Cardiac muscle cell (in vitro differentiated cells and primary cell): ENCODE measurements around the gene MACROD2. TPM values are rescaled to one million over a fixed set of nuclear protein-coding genes. Genes with fewer than 3 reads are reported as not detected.

Experiments used
- DNase-seq, 2 donors: peaks; one replicate each; pipeline versions ENCODE4 v3.0.0 to v3.0.0-alpha.2; 2010 to 2017; ENCODE audit warnings: low read depth in 1 of 2, low spot score in 1 of 2
- H3K27ac ChIP-seq: fragments of 200-600 bp; sonication (generic); 2 replicates; pipeline ENCODE4 v1.5.1; 2016
- H3K27me3 ChIP-seq: fragments of 200-600 bp; sonication (generic); 2 replicates; pipeline ENCODE4 v1.6.0; 2016; ENCODE audit warnings: control low read depth
- H3K36me3 ChIP-seq: fragments of 200-600 bp; sonication (generic); 2 replicates; pipeline ENCODE4 v1.5.1; 2016; ENCODE audit warnings: control low read depth
- H3K4me1 ChIP-seq: fragments of 200-600 bp; sonication (generic); 2 replicates; pipeline ENCODE4 v1.8.1; 2017; ENCODE audit warnings: low read depth, mild to moderate bottlenecking, mixed run types
- H3K4me3 ChIP-seq: fragments of 200-600 bp; sonication (generic); 2 replicates; pipeline ENCODE4 v1.5.1; 2016; ENCODE audit warnings: mild to moderate bottlenecking
- H3K9me3 ChIP-seq: fragments of 200-600 bp; sonication (generic); 2 replicates; pipeline ENCODE4 v1.5.1; 2017; ENCODE audit warnings: low read depth, mild to moderate bottlenecking, control low read depth
- polyA plus RNA-seq: library from polyadenylated mRNA; unstranded; fragments of >200 nt; fragmentation: Nextera tagmentation; extraction: Ambion mirVana; gene quantifications from 2 replicates; pipeline ENCODE4 v1.2.1, GENCODE V29; 2016
- total RNA-seq: library from RNA; depleted of rRNA; stranded (reverse); fragments of >200 nt; gene quantifications from 2 replicates; pipeline ENCODE4 v1.2.3, GENCODE V29; 2016
- TF ChIP-seq, protein P1 (sequence below): IDR thresholded peaks from 2 replicates; pipeline ENCODE4 v1.5.1; 2012; ENCODE audit warnings: low read depth, mild to moderate bottlenecking, low read length

Gene MACROD2
- total and polyA plus RNA-seq, 2 experiments from 2014 or later: 9.3 to 14.4 TPM

GRCh38 chr20:14866841-14867514 is 871.7 kb downstream of the MACROD2 start:
- Histone ChIP-seq H3K36me3 (no peaks in the 10 kb centered on the region), H3K4me3 (no peak overlapping the region), H3K27me3 (no peaks in the 10 kb centered on the region), H3K27ac (no peak overlapping the region), H3K4me1 (no peaks in the 10 kb centered on the region), H3K9me3 (no peaks in the 10 kb centered on the region)
- TF ChIP-seq, protein P1, sequence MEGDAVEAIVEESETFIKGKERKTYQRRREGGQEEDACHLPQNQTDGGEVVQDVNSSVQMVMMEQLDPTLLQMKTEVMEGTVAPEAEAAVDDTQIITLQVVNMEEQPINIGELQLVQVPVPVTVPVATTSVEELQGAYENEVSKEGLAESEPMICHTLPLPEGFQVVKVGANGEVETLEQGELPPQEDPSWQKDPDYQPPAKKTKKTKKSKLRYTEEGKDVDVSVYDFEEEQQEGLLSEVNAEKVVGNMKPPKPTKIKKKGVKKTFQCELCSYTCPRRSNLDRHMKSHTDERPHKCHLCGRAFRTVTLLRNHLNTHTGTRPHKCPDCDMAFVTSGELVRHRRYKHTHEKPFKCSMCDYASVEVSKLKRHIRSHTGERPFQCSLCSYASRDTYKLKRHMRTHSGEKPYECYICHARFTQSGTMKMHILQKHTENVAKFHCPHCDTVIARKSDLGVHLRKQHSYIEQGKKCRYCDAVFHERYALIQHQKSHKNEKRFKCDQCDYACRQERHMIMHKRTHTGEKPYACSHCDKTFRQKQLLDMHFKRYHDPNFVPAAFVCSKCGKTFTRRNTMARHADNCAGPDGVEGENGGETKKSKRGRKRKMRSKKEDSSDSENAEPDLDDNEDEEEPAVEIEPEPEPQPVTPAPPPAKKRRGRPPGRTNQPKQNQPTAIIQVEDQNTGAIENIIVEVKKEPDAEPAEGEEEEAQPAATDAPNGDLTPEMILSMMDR: no peak
- no peak for DNase-seq

- Histone ChIP-seq H3K4me1 (no peaks in the 10 kb centered on the region), H3K9me3 (no peaks in the 10 kb centered on the region), H3K27ac (no peak overlapping the region), H3K27me3 (no peaks in the 10 kb centered on the region), H3K36me3 (no peaks in the 10 kb centered on the region), H3K4me3 (no peak overlapping the region)
- TF ChIP-seq, protein P1: no peak
- DNase-seq: no peak
Observed at GRCh38 chr20:14877301-14878028, 882.1 kb downstream of the MACROD2 start.

- H3K4me1 ChIP-seq: no peaks in the 10 kb centered on the region
- no peaks in the 10 kb centered on the region for H3K9me3 ChIP-seq
- TF ChIP-seq, protein P1: no peak
- no peak overlapping the region for H3K27ac ChIP-seq
- DNase-seq: no peak
- no peaks in the 10 kb centered on the region for H3K36me3 ChIP-seq
- H3K4me3 ChIP-seq: no peak overlapping the region
- no peaks in the 10 kb centered on the region for H3K27me3 ChIP-seq
Observed at GRCh38 chr20:14878676-14879019, 883.3 kb downstream of the MACROD2 start.

GRCh38 chr20:14879020-14879697 is 883.8 kb downstream of the MACROD2 start:
- no peak overlapping the region for H3K27ac ChIP-seq
- DNase-seq: peak in 1 of 2 donors; percentile 18
- no peaks in the 10 kb centered on the region for H3K36me3 ChIP-seq
- no peaks in the 10 kb centered on the region for H3K9me3 ChIP-seq
- H3K27me3 ChIP-seq: no peaks in the 10 kb centered on the region
- TF ChIP-seq, protein P1: no peak
- H3K4me3 ChIP-seq: no peak overlapping the region
- no peaks in the 10 kb centered on the region for H3K4me1 ChIP-seq

DNA sequence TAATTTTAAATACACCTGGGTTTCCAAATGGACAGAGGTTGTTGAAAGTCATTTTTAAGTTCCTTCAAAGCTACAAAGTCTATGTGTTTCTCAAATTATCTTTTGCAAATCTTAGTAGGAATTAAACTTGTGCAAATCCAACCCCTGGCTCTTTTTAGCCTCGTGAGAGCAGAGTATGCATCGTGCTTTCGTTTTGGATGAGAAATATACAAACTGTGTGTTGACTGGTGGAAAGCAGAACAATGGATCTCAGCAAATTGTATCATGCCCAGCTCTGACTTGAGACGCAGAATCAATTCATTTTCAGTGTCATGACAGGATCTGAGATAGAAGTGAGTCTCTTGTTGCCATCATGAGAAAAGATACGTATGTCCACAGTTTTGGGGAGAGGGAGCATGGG is 884.5 kb downstream of the MACROD2 start:
- no peak overlapping the region for H3K27ac ChIP-seq
- TF ChIP-seq, protein P1: no peak

More for the DNA sequence above, 884.5 kb downstream of the MACROD2 start:
- H3K4me1 ChIP-seq: no peaks in the 10 kb centered on the region
- no peak overlapping the region for H3K4me3 ChIP-seq
- no peaks in the 10 kb centered on the region for H3K36me3 ChIP-seq
- H3K27me3 ChIP-seq: no peaks in the 10 kb centered on the region
- no peak for DNase-seq
- no peaks in the 10 kb centered on the region for H3K9me3 ChIP-seq
